HL-60/S4 treated with retinoic acid at 250 ng/mL for 4 days and 3 days (cell line): ENCODE measurements around the gene TBXA2R.

ENCODE experiments used
- in situ Hi-C: fragments of 300-500 bp; cut with MboI; formaldehyde crosslinking; loops from 2 replicates; pipeline ENCODE4 v1.7.0; 2022; ENCODE audit warnings: low sequenced_read_pairs

TBXA2R gene

GRCh38 chr19:3556978-3557460 is 49.7 kb downstream of the TBXA2R start:
- in situ Hi-C loops: no loop called here

DNA sequence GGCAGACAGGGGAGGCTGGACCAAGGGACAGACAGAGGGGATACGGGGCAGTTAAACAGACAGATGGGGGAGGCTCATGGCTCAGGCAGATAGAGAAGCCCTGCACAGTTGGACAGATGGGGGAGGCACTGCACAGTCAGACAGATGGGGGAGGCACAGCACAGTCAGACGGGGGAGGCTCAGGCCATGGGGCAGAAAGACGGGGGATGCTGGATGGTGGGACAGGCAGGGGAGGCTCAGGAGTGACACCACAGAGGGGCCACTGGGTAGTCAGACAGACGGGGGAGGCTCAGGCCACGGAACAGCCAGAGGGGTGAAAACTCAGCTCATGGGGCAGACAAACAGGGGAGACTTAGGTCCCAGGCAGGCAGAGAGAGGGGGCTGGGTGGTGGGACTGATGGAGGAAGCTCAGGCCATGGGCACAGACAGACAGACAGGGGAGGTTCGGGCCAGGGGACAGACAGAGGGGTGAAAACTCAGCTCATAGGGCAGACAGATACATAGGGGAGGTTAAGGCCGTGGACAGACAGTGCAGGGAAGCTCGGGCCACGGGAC is 50.2 kb downstream of the TBXA2R start:
- in situ Hi-C loops: no loop called here

DNA sequence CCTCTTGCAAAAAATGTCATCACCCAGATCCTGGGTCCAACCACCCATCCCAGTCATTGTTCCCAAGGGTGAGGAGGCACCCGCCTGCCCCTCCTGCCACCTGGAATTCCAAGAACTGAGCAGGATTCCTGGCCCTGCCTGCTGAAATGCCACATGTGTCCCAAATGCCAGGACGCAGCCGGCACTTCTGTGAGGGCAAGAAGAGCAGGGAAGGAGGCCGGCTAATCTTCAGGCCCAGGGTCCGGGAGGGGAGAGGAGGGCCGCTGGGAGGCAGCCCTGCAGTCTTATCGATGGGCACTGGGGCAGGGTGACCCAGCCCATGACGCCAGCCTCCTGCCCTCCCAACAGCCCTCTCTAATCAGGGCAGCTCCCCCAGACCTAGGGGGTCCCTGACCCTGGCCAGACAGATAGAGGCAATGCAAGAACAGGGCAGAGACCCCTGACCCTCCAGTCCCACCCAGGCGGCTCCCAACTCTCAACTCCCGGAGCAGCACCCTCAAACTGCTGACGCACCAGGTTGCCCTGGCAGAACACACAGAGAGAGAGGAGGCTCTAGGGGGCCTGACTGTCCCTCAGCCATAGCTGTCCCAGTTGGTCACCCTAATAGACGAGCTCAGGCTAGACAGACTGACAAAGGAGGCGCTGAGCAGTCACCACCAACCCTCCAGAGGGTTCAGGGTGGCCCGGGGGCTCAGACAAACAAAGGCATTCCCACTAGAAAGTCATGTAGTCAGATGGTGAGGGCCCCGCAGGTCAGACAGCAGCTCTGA is 50.8 kb downstream of the TBXA2R start:
- in situ Hi-C loops: no loop called here

DNA sequence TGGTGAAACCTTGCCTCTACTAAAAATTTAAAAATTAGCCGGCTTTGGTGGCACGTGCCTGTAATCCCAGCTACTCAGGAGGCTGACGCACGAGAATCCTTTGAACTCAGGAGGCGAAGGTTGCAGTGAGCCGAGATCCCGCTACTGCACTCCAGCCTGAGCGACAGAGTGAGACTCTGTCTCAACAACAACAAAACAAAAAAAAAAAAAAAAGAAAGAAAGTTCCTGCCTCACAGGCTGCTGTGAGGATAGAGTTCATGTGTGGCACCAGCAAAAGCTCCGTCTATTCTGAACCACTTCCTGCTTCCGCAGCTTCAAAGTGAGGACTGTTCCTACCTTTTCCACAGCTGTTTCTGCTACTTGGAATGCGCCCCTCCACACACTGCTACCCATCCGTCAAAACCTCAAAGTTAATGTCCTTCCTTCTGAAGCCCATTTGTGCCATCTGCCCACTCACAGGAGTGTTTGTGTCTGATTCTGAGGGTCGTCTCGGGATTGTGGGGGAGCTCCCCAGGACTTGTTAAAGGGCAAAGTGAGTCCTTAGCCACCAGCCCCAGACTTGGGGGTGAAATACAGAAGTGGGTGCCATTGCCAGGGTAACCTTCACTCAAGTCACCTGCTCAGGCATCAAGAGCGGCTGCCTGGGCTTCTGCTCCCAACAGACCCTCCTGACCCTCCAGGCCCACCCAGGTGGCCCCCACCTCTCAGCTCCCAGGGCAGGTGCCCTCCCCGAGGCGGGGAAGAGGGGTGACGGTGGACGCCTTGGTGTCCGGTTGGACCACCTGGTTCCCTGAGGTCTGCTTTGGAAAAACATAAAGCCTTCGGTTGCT is 52.2 kb downstream of the TBXA2R start:
- in situ Hi-C loops: no loop called here

DNA sequence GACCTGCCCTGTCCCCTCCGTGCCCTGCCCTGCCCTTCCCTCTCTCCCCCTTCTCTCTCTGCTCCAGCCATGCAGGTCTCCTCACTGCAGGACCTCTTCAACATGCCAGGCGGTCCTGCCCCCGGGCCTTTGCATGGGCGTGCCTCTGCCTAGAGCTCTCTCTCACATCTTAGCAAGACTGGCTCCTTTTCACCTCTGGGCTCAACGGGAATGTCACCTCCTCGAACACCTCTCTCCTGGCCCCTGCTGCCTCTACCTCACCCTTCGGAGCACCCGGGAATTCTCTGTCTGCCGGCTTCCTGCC is 54.9 kb downstream of the TBXA2R start:
- in situ Hi-C loops: no loop called here

DNA sequence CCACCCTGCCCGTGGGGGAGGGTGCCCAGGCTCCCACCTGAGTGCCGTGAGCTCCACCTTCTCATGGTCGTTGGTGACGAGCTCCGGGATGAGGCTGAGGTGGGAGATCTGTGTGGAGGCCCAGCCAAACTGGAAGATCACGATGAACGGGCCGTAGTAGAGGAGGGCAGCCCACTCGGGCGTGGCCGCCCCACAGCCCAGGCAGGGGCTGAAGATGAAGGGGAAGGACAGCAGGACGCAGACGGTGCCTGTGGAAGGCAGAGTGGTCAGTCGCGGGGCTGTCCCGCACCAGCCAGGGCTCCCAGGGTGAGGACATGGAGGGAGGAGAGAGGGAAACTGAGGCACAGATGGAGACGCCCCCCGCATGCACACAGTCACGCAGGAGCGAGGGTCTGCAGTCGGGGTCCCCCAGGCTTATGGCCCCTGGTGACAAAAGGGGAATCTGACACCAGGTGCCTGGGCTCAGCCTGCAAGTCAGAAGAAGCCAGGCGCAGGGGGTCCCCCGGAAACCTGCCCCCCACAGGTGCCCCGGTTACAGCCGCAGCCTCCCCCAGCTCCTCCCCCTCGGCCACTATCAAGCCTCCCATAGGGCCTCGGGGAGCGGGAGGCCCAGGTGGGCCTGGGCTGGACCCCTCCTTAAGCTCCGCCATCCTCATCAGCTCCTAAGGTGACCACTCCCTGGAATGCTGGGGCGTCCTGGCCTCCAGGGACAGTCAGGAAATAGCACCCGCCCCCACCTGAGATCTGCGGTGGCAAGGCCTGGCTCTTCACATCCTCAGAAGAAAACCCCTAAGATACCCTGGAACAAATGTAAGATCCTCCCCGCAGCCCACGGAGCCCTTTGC is 55.5 kb downstream of the TBXA2R start:
- in situ Hi-C loops: no loop called here

- in situ Hi-C loops: no loop called here
Observed at GRCh38 chr19:3549816-3550215, 56.9 kb downstream of the TBXA2R start.

DNA sequence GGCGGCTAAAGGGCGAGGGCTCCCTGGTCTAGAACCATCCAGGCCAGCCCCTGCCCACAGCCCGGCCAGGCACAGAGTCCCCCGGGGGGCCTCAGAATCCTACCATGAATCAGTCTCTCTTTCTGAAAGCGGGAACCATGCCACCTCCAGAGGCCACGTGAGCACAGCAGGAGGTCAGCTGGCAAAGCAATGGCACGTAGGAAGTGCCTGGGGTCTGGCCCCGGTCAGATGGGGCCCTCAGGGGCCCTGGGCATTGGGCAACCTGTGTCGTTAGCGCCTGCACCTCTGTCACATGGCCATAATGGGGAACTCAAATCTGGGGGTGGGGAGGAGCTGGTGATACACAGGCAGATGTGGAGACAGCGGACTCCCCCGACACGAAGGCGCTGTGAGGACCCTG is 58.1 kb downstream of the TBXA2R start:
- in situ Hi-C loops: no loop called here

- in situ Hi-C loops: no loop called here
Observed at GRCh38 chr19:3547767-3548282, 58.9 kb downstream of the TBXA2R start.

- in situ Hi-C loops: no loop called here
Observed at GRCh38 chr19:3547301-3547731, 59.4 kb downstream of the TBXA2R start.

GRCh38 chr19:3546119-3546518 is 60.6 kb downstream of the TBXA2R start:
- in situ Hi-C loops: no loop called here

DNA sequence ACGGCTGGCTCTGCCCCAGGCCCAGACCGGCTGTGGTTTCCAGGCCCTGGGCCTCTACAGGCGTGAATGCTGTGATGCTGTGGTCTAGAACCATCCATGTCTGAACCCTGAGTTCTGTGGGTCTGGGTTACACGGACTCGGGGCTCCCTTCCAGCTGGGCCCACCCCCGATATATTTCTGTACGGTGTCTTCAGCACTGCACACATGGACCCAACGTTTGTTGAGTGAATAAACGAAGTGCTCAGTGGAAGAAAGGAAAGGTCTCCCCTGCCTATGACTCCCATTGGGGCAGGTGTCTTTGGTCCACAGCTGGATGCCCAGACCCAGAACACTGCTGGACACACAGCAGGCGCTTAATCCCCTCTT is 61.0 kb downstream of the TBXA2R start:
- in situ Hi-C loops: no loop called here

DNA sequence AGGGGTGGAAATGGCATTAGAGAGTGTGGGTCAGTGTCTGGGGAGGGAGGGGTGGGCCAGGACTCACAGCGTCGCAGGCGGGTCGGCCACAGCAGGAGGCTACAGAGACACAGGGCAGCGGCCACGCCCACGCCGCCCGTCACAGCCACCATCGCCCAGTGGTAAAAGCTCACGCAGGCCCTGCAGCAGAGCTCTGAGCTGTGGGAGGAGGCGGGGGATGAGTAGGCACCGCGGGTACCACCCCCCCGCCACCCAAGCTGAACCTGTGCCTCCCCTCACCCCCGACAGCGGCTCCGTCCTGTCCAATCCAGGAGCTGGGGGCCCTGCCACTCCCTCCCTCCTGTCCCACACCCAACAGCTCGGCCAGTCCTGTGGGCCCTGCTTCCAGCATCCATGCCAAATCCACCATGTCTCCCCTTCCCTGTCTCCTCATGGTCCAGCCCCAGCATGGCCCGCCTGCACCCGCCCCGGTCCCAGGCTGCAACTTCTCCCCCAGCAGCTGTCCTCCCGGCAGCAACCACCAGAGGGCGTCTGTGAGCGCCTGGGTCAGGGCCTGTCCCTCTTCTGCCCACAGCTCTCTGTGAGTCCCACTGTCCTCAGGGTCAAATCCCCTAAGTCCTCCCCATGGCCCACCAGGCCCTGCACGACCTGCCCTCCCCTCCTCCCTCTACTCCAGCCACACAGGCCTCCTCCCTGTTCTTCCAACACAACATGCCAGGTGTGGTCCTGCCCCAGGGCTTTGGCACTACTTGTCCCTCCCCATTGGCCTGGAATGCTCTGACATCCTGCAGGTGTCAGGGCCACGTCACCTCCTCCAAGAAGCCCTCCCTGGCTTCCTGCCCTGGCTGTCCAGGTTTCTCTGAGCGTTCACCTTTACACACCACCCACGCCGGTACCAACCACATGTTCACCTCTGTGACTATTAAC is 61.7 kb downstream of the TBXA2R start:
- in situ Hi-C loops: no loop called here
